ENCODE results near the gene PLIN5.
"Not testable (repeated sequence)": the region's sequence is repeated elsewhere in the genome, so short reads cannot be mapped to it uniquely, and the experiment has no call there.

PLIN5 gene

DNA sequence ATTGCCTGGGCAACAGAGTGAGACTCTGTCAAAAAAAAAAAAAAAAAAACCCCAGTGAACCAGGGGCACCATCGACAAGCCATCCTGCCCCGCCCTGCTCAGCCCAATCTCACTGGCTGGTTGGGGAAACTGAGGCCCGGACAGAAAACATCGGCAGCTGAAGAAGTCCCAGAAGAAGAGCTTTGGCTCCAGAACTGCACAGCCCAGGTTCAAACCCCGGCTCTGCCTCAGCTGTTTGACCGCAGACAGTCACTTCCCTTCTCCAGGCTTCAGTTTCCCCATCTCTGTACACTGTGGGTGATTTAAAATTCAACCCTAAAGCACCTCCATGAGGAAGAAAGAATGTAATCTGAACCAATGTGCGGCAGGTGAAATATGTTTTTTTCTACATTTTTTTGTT, 33.9 kb upstream of the PLIN5 start:
- Histone ChIP-seq H3K9me3 (ENCODE audit: insufficient read depth, low read length, severe bottlenecking) (no peaks in the 10 kb centered on the region), H3K36me3 (ENCODE audit: insufficient read depth, low read length) (no peaks in the 10 kb centered on the region), H3K27ac (ENCODE audit: low read length) (no peak overlapping the region), H3K27me3 (ENCODE audit: insufficient read depth, low read length, poor library complexity) (no peaks in the 10 kb centered on the region), H3K4me1 (ENCODE audit: insufficient read depth, low read length) (no peaks in the 10 kb centered on the region), H3K4me3 (ENCODE audit: low read depth in 1 of 2, low read length in 2 of 2) (no peak overlapping the region), H2AFZ (ENCODE audit: low read depth, low read length) (no peak overlapping the region), H4K20me1 (ENCODE audit: insufficient read depth, low read length) (0 out of 2 replicates have a peak, but pooled peaks cover 4% of the 10 kb centered on the region), H3K9ac (ENCODE audit: low read depth, low read length) (no peak overlapping the region), H3K79me2 (ENCODE audit: insufficient read depth, low read length) (no peaks in the 10 kb centered on the region), H3K4me2 (ENCODE audit: insufficient read depth, low read length) (no peak overlapping the region)
- DNase-seq, result no peak
- no peak for TF ChIP-seq EZH2 (IDR thresholded peaks at IDR 0.05; ENCODE audit: borderline replicate concordance, low read depth, low read length, severe bottlenecking)
- TF ChIP-seq, protein P1, sequence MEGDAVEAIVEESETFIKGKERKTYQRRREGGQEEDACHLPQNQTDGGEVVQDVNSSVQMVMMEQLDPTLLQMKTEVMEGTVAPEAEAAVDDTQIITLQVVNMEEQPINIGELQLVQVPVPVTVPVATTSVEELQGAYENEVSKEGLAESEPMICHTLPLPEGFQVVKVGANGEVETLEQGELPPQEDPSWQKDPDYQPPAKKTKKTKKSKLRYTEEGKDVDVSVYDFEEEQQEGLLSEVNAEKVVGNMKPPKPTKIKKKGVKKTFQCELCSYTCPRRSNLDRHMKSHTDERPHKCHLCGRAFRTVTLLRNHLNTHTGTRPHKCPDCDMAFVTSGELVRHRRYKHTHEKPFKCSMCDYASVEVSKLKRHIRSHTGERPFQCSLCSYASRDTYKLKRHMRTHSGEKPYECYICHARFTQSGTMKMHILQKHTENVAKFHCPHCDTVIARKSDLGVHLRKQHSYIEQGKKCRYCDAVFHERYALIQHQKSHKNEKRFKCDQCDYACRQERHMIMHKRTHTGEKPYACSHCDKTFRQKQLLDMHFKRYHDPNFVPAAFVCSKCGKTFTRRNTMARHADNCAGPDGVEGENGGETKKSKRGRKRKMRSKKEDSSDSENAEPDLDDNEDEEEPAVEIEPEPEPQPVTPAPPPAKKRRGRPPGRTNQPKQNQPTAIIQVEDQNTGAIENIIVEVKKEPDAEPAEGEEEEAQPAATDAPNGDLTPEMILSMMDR (IDR thresholded peaks at IDR 0.05; ENCODE audit: borderline replicate concordance, extremely low read depth, low read length, poor library complexity, severe bottlenecking), result no peak
- no peak for ATAC-seq (ENCODE audit: insufficient read depth, low read depth)

DNA sequence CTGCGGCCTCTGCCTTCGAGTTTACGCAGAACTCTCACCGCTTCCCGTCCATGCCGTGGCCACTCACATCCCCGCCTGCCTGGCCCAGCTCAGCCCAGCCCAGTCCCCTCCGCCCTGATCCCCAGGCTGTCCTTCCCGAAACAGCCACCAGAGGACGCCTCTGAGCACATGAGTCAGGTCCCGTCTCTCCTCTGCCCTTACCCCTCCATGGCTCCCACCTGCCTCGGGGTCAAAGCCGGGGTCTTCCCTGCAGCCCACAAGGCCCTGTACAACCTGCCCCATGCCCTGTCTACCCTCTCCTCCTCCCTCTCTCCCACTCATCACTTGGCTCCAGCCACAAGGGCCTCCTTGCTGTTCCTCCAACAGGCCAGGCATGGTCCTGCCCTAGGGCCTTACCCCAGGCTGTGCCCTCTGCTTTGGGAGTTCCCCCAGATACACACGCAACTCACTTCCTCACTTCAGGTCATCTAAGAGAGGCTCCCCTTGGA, 32.6 kb upstream of the PLIN5 start:
- no peak overlapping the region for H2AFZ ChIP-seq (ENCODE audit: low read depth, low read length)
- no peaks in the 10 kb centered on the region for H3K9me3 ChIP-seq (ENCODE audit: insufficient read depth, low read length, severe bottlenecking)
- no peaks in the 10 kb centered on the region for H3K27me3 ChIP-seq (ENCODE audit: insufficient read depth, low read length, poor library complexity)
- no peaks in the 10 kb centered on the region for H3K79me2 ChIP-seq (ENCODE audit: insufficient read depth, low read length)
- H3K36me3 ChIP-seq (ENCODE audit: insufficient read depth, low read length), result no peaks in the 10 kb centered on the region
- H3K4me3 ChIP-seq (ENCODE audit: low read depth in 1 of 2, low read length in 2 of 2), result no peak overlapping the region
- peak; percentile 78 for ATAC-seq (ENCODE audit: insufficient read depth, low read depth)
- no peak overlapping the region for H3K4me2 ChIP-seq (ENCODE audit: insufficient read depth, low read length)
- no peaks in the 10 kb centered on the region for H3K4me1 ChIP-seq (ENCODE audit: insufficient read depth, low read length)
- H3K27ac ChIP-seq (ENCODE audit: low read length), result no peak overlapping the region
- H4K20me1 ChIP-seq (ENCODE audit: insufficient read depth, low read length), result 0 out of 2 replicates have a peak, but pooled peaks cover 4% of the 10 kb centered on the region
- no peak overlapping the region for H3K9ac ChIP-seq (ENCODE audit: low read depth, low read length)
- peak; percentile 66 for DNase-seq
- TF ChIP-seq, protein P1 (IDR thresholded peaks at IDR 0.05; ENCODE audit: borderline replicate concordance, extremely low read depth, low read length, poor library complexity, severe bottlenecking), result peak; percentile 91
- no peak for TF ChIP-seq EZH2 (IDR thresholded peaks at IDR 0.05; ENCODE audit: borderline replicate concordance, low read depth, low read length, severe bottlenecking)

DNA sequence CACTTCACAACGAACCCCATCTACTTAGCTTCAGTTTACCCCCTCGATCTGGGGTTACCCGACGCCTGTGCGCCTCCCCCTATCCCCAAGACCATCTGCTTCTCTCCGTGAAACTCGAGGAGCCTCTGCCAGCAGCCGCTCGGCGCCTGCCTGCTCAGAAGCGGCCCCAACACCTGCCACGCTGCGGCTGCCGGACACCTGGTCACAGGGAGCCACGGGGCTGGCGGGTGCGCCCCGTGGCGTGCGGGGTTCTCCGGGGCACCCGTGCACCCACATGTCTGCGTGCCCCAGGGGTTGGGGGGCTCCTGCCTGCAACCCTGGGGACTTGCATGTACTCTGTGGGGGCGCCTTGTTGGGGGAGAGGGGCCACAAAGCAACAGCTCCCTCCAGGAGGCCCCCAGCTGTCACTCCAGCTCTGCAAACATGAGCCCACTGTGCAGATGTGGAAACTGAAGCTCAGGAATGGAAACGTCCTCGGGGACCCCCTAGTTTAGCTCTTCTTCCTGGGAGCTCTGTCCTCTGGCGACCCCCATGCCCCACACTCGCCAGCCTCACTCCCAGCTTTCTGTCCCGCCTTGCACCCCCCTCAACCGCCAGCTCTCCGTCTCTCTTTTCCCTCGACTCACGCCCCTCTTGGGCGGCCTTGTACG, 31.5 kb upstream of the PLIN5 start:
- DNase-seq (no peak), ATAC-seq (ENCODE audit: insufficient read depth, low read depth) (no peak)
- H3K9me3 ChIP-seq (ENCODE audit: insufficient read depth, low read length, severe bottlenecking), result no peaks in the 10 kb centered on the region
- no peak for TF ChIP-seq EZH2 (IDR thresholded peaks at IDR 0.05; ENCODE audit: borderline replicate concordance, low read depth, low read length, severe bottlenecking)
- TF ChIP-seq, protein P1 (IDR thresholded peaks at IDR 0.05; ENCODE audit: borderline replicate concordance, extremely low read depth, low read length, poor library complexity, severe bottlenecking), result no peak
- H3K27ac ChIP-seq (ENCODE audit: low read length), result no peak overlapping the region
- no peaks in the 10 kb centered on the region for H3K4me1 ChIP-seq (ENCODE audit: insufficient read depth, low read length)
- no peaks in the 10 kb centered on the region for H3K36me3 ChIP-seq (ENCODE audit: insufficient read depth, low read length)
- H3K27me3 ChIP-seq (ENCODE audit: insufficient read depth, low read length, poor library complexity), result no peaks in the 10 kb centered on the region
- no peaks in the 10 kb centered on the region for H3K79me2 ChIP-seq (ENCODE audit: insufficient read depth, low read length)
- no peak overlapping the region for H2AFZ ChIP-seq (ENCODE audit: low read depth, low read length)
- H4K20me1 ChIP-seq (ENCODE audit: insufficient read depth, low read length), result 0 out of 2 replicates have a peak, but pooled peaks cover 4% of the 10 kb centered on the region
- H3K4me3 ChIP-seq (ENCODE audit: low read depth in 1 of 2, low read length in 2 of 2), result no peak overlapping the region
- no peak overlapping the region for H3K4me2 ChIP-seq (ENCODE audit: insufficient read depth, low read length)
- H3K9ac ChIP-seq (ENCODE audit: low read depth, low read length), result no peak overlapping the region

DNA sequence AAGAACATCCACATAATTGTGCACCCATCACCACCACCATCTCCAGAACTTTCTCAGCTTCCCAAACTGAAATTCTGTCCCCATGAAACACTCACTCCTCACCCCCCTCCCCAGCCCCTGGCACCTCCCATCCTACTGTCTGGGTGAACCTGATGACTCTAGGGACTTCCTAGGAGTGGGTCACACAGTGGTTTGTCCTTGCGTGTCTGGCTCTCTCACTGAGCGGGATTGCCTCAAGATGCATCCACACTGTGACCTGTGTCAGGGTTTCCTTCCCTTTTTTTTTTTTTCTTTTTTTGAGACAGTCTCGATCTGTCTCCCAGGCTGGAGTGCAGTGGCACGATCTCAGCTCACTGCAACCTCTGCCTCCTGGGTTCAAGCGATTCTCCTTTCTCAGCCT, 28.5 kb upstream of the PLIN5 start:
- not testable (repeated sequence) for H3K36me3 ChIP-seq (ENCODE audit: insufficient read depth, low read length); H3K4me1 ChIP-seq (ENCODE audit: insufficient read depth, low read length); H3K9me3 ChIP-seq (ENCODE audit: insufficient read depth, low read length, severe bottlenecking); DNase-seq; H3K4me2 ChIP-seq (ENCODE audit: insufficient read depth, low read length); H3K4me3 ChIP-seq (ENCODE audit: low read depth in 1 of 2, low read length in 2 of 2); H3K79me2 ChIP-seq (ENCODE audit: insufficient read depth, low read length); H4K20me1 ChIP-seq (ENCODE audit: insufficient read depth, low read length); H2AFZ ChIP-seq (ENCODE audit: low read depth, low read length); H3K9ac ChIP-seq (ENCODE audit: low read depth, low read length); ATAC-seq (ENCODE audit: insufficient read depth, low read depth); H3K27ac ChIP-seq (ENCODE audit: low read length); H3K27me3 ChIP-seq (ENCODE audit: insufficient read depth, low read length, poor library complexity)

DNA sequence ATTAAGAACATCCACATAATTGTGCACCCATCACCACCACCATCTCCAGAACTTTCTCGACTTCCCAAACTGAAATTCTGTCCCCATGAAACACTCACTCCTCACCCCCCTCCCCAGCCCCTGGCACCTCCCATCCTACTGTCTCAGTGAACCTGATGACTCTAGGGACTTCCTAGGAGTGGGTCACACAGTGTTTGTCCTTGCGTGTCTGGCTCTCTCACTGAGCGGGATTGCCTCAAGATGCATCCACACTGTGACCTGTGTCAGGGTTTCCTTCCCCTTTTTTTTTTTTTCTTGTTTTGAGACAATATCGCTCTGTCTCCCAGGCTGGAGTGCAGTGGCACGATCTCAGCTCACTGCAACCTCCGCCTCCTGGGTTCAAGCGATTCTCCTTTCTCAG, 27.1 kb upstream of the PLIN5 start:
- H3K9me3 ChIP-seq (ENCODE audit: insufficient read depth, low read length, severe bottlenecking); H3K4me1 ChIP-seq (ENCODE audit: insufficient read depth, low read length); H3K79me2 ChIP-seq (ENCODE audit: insufficient read depth, low read length); H3K27me3 ChIP-seq (ENCODE audit: insufficient read depth, low read length, poor library complexity); H3K36me3 ChIP-seq (ENCODE audit: insufficient read depth, low read length); H4K20me1 ChIP-seq (ENCODE audit: insufficient read depth, low read length); ATAC-seq (ENCODE audit: insufficient read depth, low read depth); H3K4me3 ChIP-seq (ENCODE audit: low read depth in 1 of 2, low read length in 2 of 2); H3K9ac ChIP-seq (ENCODE audit: low read depth, low read length); H3K27ac ChIP-seq (ENCODE audit: low read length); H3K4me2 ChIP-seq (ENCODE audit: insufficient read depth, low read length); H2AFZ ChIP-seq (ENCODE audit: low read depth, low read length); DNase-seq: not testable (repeated sequence)
